ENCODE data around the gene PCBP3. TPM values are rescaled to one million over a fixed set of nuclear protein-coding genes. Genes with fewer than 3 reads are reported as not detected.
A peak's percentile ranks its signal among the peaks of the same experiment; 100 is the strongest.
"Not testable (repeated sequence)": the region's sequence is repeated elsewhere in the genome, so short reads cannot be mapped to it uniquely, and the experiment has no call there.

The PCBP3 gene
- total RNA-seq, 1 donor from 2014 or later: 3.8 TPM

GRCh38 chr21:45828580-45829570, 185.3 kb downstream of the PCBP3 start:
- intact Hi-C loops (cut with DNase I): loop anchor here (10.0 kb wide), 1 partner anchor 274 kb away; no protein-coding TSS in a partner anchor
- TF ChIP-seq, protein P1, sequence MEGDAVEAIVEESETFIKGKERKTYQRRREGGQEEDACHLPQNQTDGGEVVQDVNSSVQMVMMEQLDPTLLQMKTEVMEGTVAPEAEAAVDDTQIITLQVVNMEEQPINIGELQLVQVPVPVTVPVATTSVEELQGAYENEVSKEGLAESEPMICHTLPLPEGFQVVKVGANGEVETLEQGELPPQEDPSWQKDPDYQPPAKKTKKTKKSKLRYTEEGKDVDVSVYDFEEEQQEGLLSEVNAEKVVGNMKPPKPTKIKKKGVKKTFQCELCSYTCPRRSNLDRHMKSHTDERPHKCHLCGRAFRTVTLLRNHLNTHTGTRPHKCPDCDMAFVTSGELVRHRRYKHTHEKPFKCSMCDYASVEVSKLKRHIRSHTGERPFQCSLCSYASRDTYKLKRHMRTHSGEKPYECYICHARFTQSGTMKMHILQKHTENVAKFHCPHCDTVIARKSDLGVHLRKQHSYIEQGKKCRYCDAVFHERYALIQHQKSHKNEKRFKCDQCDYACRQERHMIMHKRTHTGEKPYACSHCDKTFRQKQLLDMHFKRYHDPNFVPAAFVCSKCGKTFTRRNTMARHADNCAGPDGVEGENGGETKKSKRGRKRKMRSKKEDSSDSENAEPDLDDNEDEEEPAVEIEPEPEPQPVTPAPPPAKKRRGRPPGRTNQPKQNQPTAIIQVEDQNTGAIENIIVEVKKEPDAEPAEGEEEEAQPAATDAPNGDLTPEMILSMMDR (IDR thresholded peaks at IDR 0.05): no peak
- H3K27ac ChIP-seq: no peak overlapping the region
- no peaks in the 10 kb centered on the region for H3K27me3 ChIP-seq
- H3K9me3 ChIP-seq: no peaks in the 10 kb centered on the region
- H3K36me3 ChIP-seq: no peaks in the 10 kb centered on the region
- no peak overlapping the region for H3K4me3 ChIP-seq
- peak; percentile 65 for DNase-seq
- ATAC-seq: peak; percentile 79
- no peaks in the 10 kb centered on the region for H3K4me1 ChIP-seq

- no peaks in the 10 kb centered on the region for H3K27me3 ChIP-seq
- DNase-seq: no peak
- no peak for ATAC-seq
- H3K27ac ChIP-seq: no peak overlapping the region
- TF ChIP-seq, protein P1 (IDR thresholded peaks at IDR 0.05): no peak
- intact Hi-C loops (cut with DNase I): loop anchor here (10.0 kb wide), 1 partner anchor 275 kb away; no protein-coding TSS in a partner anchor
- no peak overlapping the region for H3K4me3 ChIP-seq
- no peaks in the 10 kb centered on the region for H3K9me3 ChIP-seq
- H3K4me1 ChIP-seq: no peaks in the 10 kb centered on the region
- no peaks in the 10 kb centered on the region for H3K36me3 ChIP-seq
These were observed 186.1 kb downstream of the PCBP3 start for GRCh38 chr21:45829668-45830067.

DNA sequence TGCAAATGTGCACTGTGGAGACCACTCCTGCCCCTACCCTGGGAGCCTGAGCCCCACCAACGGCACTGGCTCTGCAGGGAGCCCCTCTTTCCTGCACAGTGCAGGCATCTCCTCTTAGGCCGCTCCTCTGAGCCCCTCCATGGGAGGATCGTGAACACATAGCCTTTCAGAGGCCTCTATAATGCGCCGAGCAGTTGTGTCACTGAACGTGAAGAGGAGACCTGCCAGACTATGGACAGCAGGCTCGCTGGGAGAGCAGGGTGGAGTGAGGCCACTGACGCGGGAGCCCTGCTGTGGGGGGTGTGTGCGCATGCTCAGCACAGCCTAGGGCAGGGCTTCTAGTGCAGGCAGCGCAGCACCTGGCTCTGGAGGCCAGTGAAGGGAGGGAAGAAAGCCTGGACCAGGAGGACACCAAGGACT, 186.7 kb downstream of the PCBP3 start:
- Histone ChIP-seq H3K27ac (no peak overlapping the region), H3K27me3 (no peaks in the 10 kb centered on the region), H3K4me1 (no peaks in the 10 kb centered on the region), H3K4me3 (no peak overlapping the region), H3K36me3 (no peaks in the 10 kb centered on the region), H3K9me3 (no peaks in the 10 kb centered on the region)
- ATAC-seq (peak; percentile 30), DNase-seq (no peak)
- TF ChIP-seq, protein P1 (IDR thresholded peaks at IDR 0.05): no peak
- intact Hi-C loops (cut with DNase I): no loop called here

DNA sequence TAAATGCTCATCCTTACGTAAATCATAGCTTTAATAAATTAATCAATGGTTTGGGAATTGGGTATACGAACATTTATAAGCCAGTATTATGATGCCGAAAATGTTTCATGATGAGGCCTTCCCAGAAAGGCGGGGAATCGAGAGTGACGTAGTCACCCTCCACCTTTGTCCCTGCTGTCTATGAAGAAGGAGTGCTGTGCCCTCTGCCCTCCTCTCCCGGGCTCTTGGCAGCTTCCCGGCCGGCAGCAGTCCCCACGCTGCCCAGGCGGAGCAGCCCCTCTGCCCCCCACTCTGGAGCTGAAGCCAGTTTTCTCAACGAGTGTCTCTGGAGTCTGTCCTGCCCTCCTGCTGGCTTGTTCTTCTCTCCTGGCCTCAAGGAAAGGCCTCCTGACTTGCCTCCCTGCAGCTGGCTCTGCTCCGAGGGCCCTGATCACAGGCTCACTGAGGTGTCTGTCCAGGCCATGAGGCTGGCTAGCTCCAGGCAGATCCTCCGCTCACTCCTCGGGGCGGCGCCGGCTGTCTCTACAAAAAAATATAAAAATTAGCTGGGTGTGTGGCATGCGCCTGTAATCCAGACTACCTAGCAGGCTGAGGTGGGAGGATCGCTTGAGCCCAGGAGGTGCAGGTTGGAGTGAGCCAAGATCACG, 187.3 kb downstream of the PCBP3 start:
- TF ChIP-seq, protein P1 (IDR thresholded peaks at IDR 0.05): no peak
- DNase-seq: no peak
- intact Hi-C loops (cut with DNase I): no loop called here
- Histone ChIP-seq H3K27me3 (no peaks in the 10 kb centered on the region), H3K36me3 (no peaks in the 10 kb centered on the region), H3K27ac (no peak overlapping the region), H3K4me3 (no peak overlapping the region), H3K9me3 (no peaks in the 10 kb centered on the region), H3K4me1 (no peaks in the 10 kb centered on the region)
- no peak for ATAC-seq

- ATAC-seq: no peak
- H3K27me3 ChIP-seq: no peaks in the 10 kb centered on the region
- DNase-seq: no peak
- H3K36me3 ChIP-seq: no peaks in the 10 kb centered on the region
- H3K27ac ChIP-seq: no peak overlapping the region
- H3K4me1 ChIP-seq: no peaks in the 10 kb centered on the region
- no peaks in the 10 kb centered on the region for H3K9me3 ChIP-seq
- H3K4me3 ChIP-seq: no peak overlapping the region
- TF ChIP-seq, protein P1 (IDR thresholded peaks at IDR 0.05): no peak
- intact Hi-C loops (cut with DNase I): no loop called here
These were observed 188.6 kb downstream of the PCBP3 start for GRCh38 chr21:45831991-45832740.

DNA sequence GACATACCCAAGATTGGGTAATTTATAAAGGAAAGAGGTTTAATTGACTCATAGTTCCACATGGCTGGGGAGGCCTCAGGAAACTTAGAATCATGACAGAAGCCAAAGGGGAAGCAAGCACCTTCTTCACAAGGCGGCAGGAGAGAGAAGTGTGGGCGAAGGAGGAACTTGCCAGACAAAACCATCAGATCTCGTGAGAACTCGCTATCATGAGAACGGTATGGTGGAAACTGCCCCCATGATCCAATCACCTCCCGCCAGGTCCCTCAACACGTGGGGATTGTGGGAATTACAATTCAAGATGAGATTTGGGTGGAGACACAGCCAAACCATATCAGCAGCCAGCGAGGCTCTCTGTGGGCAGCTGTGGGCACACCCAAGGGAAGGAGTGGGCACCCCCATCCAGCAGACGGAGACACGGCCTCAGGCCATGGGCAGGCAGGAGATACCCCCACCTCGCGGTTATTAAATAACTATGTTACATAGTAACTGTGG, 189.3 kb downstream of the PCBP3 start:
- H3K36me3 ChIP-seq; H3K4me1 ChIP-seq; ATAC-seq; DNase-seq; H3K27me3 ChIP-seq; H3K4me3 ChIP-seq; H3K27ac ChIP-seq; H3K9me3 ChIP-seq; intact Hi-C loops (cut with DNase I): not testable (repeated sequence)
